Effector memory CD4-positive, alpha-beta T cell (primary cell): ENCODE measurements around the gene LASP1NB.
A peak's percentile ranks its signal among the peaks of the same experiment; 100 is the strongest.

ENCODE experiments used
- DNase-seq, 3 donors: peaks; one replicate each; pipeline ENCODE4 v3.0.0-alpha.2; 2020
- H3K27ac ChIP-seq: 2 replicates; pipeline ENCODE4 v1.7.0; 2013; ENCODE audit warnings: mild to moderate bottlenecking, low read length, moderate library complexity; ENCODE audit not compliant: insufficient read depth, poor library complexity, severe bottlenecking
- H3K27me3 ChIP-seq: replicated peaks from 2 replicates; pipeline ENCODE4 v1.7.0; 2013; ENCODE audit warnings: mild to moderate bottlenecking, low read length; ENCODE audit not compliant: insufficient read depth, control insufficient read depth, poor library complexity, severe bottlenecking
- H3K36me3 ChIP-seq: 2 replicates; pipeline ENCODE4 v1.7.0; 2013; ENCODE audit warnings: mild to moderate bottlenecking, low read length, moderate library complexity; ENCODE audit not compliant: control insufficient read depth, insufficient read depth
- H3K4me1 ChIP-seq: 2 replicates; pipeline ENCODE4 v1.7.0; 2013; ENCODE audit warnings: low read length, mild to moderate bottlenecking; ENCODE audit not compliant: control insufficient read depth, insufficient read depth, poor library complexity, severe bottlenecking
- H3K4me3 ChIP-seq: 2 replicates; pipeline ENCODE4 v1.7.0; 2013; ENCODE audit warnings: low read length, low read depth, mild to moderate bottlenecking; ENCODE audit not compliant: insufficient read depth, poor library complexity, severe bottlenecking
- H3K9me3 ChIP-seq: 2 replicates; pipeline ENCODE4 v1.7.0; 2013; ENCODE audit warnings: mild to moderate bottlenecking, low read length, moderate library complexity; ENCODE audit not compliant: control insufficient read depth

Gene LASP1NB

DNA sequence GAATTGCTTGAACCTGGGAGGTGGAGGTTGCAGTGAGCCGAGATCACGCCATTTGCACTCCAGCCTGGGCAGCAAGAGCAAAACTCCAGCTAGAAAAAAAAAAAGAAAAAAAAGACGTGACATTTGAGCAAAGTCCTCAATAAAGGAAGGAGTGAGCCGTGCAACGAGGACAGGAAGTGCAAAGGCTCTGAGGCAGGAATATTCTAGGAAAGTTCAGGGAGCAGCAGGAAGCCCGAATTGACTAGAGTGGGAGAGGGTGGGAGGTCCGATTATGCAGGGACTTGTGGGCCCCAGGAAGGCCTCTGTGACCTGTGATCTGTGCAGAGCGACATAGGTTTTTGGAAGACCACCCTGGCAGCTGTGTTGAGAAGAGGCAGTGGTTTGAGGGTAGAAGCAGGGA, 8.6 kb upstream of the LASP1NB start:
- Histone ChIP-seq H3K9me3 (no peaks in the 10 kb centered on the region), H3K4me1 (no peaks in the 10 kb centered on the region), H3K4me3 (no peak overlapping the region), H3K27me3 (no peaks in the 10 kb centered on the region), H3K27ac (no peak overlapping the region), H3K36me3 (peaks cover 72% of the 10 kb centered on the region)
- DNase-seq, result no peak

GRCh38 chr17:38917259-38917658, 8.2 kb upstream of the LASP1NB start:
- Histone ChIP-seq H3K27me3 (no peaks in the 10 kb centered on the region), H3K9me3 (no peaks in the 10 kb centered on the region), H3K4me3 (no peak overlapping the region), H3K27ac (no peak overlapping the region), H3K36me3 (peaks cover 68% of the 10 kb centered on the region), H3K4me1 (no peaks in the 10 kb centered on the region)
- no peak for DNase-seq

DNA sequence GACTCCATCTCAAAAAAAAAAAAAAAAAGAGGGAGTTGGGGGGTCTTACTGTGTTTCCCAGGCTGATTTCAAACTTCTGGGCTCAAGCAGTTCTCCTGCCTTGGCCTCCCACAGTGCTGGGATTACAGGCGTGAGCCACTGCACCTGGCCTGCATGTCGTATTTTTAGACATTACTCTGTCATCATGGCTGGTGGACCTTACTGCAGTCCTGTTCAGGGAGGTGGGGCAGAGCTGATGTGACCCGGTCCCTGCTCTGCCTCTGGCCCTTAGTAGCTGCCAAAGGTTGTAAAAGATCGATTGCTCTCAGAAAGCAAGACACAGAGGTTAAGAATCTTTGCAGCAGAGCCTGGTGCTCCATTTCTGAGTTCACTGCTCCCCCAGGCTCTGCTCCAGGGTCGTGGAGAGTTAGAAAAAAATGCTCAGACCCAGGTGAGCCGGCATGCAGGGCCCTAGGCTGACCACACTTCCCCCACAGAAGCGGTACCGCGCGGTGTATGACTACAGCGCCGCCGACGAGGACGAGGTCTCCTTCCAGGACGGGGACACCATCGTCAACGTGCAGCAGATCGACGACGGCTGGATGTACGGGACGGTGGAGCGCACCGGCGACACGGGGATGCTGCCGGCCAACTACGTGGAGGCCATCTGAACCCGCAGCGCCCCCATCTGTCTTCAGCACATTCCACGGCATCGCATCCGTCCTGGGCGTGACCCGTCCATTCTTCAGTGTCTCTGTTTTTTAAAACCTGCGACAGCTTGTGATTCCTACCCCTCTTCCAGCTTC, 7.1 kb upstream of the LASP1NB start:
- Histone ChIP-seq H3K27me3 (no peaks in the 10 kb centered on the region), H3K4me1 (no peaks in the 10 kb centered on the region), H3K9me3 (no peaks in the 10 kb centered on the region), H3K27ac (no peak overlapping the region), H3K36me3 (peaks cover 64% of the 10 kb centered on the region), H3K4me3 (no peak overlapping the region)
- no peak for DNase-seq

DNA sequence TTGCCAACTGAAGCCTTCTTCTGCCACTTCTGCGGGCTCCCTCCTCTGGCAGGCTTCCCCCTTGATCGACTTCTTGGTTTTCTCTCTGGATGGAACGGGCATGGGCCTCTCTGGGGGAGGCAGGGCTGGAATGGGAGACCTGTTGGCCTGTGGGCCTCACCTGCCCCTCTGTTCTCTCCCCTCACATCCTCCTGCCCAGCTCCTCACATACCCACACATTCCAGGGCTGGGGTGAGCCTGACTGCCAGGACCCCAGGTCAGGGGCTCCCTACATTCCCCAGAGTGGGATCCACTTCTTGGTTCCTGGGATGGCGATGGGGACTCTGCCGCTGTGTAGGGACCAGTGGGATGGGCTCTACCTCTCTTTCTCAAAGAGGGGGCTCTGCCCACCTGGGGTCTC, 6.5 kb upstream of the LASP1NB start:
- Histone ChIP-seq H3K4me1 (no peaks in the 10 kb centered on the region), H3K9me3 (no peaks in the 10 kb centered on the region), H3K36me3 (peaks cover 60% of the 10 kb centered on the region), H3K27me3 (no peaks in the 10 kb centered on the region), H3K27ac (no peak overlapping the region), H3K4me3 (no peak overlapping the region)
- no peak for DNase-seq

DNA sequence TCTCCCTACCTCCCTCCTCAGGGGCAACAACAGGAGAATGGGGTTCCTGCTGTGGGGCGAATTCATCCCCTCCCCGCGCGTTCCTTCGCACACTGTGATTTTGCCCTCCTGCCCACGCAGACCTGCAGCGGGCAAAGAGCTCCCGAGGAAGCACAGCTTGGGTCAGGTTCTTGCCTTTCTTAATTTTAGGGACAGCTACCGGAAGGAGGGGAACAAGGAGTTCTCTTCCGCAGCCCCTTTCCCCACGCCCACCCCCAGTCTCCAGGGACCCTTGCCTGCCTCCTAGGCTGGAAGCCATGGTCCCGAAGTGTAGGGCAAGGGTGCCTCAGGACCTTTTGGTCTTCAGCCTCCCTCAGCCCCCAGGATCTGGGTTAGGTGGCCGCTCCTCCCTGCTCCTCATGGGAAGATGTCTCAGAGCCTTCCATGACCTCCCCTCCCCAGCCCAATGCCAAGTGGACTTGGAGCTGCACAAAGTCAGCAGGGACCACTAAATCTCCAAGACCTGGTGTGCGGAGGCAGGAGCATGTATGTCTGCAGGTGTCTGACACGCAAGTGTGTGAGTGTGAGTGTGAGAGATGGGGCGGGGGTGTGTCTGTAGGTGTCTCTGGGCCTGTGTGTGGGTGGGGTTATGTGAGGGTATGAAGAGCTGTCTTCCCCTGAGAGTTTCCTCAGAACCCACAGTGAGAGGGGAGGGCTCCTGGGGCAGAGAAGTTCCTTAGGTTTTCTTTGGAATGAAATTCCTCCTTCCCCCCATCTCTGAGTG, 5.9 kb upstream of the LASP1NB start:
- Histone ChIP-seq H3K27me3 (no peaks in the 10 kb centered on the region), H3K27ac (no peak overlapping the region), H3K4me3 (no peak overlapping the region), H3K36me3 (peaks cover 55% of the 10 kb centered on the region), H3K4me1 (no peaks in the 10 kb centered on the region), H3K9me3 (no peaks in the 10 kb centered on the region)
- no peak for DNase-seq

- no peak for DNase-seq
- no peak overlapping the region for H3K4me3 ChIP-seq
Observed at GRCh38 chr17:38920374-38921291, 4.8 kb upstream of the LASP1NB start.

DNA sequence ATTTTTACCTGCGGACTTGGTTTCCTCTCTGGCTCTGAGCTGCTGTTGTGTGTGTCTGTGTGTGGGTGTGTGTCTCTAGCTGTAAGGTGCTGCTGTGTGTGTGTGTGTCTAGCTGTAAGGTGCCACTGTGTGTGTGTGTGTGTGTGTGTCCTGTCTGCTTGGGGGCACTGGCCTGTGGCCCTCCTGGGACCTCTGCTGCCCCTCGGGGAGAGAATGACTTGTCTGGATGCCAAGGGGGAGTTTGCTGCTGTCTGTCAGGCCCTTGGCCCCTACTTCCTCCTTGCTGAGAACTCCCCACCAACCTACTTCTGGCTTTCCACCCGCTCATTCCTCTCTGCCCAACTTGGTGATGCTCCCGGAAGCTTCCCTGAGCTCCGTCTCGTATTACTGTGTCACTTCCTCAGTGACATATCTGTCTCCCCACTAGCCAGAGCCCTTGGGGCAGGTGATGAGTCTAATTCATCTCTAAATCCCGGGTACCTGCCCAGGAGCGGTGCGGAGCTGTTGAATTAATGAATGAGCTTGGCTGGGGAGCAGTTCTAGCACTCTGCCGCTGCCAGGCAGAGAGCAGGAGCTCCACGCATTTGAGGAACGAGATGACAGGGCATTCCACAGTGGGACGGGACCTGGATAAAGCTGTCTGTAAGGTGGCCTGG, 3.5 kb upstream of the LASP1NB start:
- no peaks in the 10 kb centered on the region for H3K9me3 ChIP-seq
- peaks cover 35% of the 10 kb centered on the region for H3K36me3 ChIP-seq
- peaks cover 5% of the 10 kb centered on the region for H3K4me1 ChIP-seq
- no peak overlapping the region for H3K4me3 ChIP-seq
- DNase-seq, result no peak
- H3K27ac ChIP-seq, result peak overlapping the region; percentile 13
- H3K27me3 ChIP-seq, result no peaks in the 10 kb centered on the region

More at GRCh38 chr17:38920374-38921291, 4.8 kb upstream of the LASP1NB start:
- no peaks in the 10 kb centered on the region for H3K27me3 ChIP-seq
- H3K27ac ChIP-seq, result peak overlapping the region; percentile 2
- peaks cover 43% of the 10 kb centered on the region for H3K36me3 ChIP-seq
- peaks cover 5% of the 10 kb centered on the region for H3K4me1 ChIP-seq
- no peaks in the 10 kb centered on the region for H3K9me3 ChIP-seq

DNA sequence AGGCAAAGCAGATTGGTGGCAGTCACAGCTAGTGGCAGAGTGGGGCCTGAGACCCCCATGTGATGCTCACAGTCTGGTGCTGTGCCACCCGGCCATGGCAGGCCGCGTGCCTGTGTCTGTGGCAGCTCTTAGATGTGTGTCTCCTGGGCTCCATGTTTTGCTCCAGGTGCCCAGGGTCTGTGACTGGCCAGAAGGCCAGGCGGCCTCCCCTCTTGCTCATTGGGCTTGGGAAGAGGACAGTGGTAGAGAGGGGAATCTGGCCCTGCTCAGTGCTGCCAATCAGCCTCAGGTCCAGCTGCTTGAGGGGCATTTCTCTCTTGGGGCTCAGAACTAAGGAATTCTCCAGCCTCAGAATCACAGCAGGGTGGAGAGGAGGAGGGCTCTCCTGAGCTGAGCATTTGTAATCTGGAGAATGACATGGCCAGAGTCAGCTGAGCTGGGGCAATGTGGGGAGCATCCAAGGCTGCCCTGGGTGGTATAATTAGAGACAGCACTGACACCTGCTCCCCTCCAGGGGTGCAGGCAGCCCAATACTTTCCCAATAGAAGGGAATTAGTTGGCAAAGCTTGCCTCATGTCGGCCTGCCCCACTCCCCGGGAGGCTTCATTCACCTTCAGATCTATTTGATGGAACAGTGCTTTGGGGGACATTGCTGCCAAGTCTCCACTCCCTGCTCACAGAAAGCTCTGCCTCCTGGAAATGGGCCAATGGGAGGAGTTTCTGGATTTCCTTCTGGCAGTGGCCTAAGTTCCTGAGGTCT, 2.7 kb upstream of the LASP1NB start:
- no peak for DNase-seq
- Histone ChIP-seq H3K9me3 (no peaks in the 10 kb centered on the region), H3K36me3 (peaks cover 26% of the 10 kb centered on the region), H3K4me1 (peaks cover 5% of the 10 kb centered on the region), H3K27me3 (no peaks in the 10 kb centered on the region), H3K27ac (peak overlapping the region; percentile 13), H3K4me3 (no peak overlapping the region)
